GM12892 (cell line): ENCODE results near the gene PKMYT1.

Experiments used
- POLR2A ChIP-seq: IDR thresholded peaks from 2 replicates; pipeline ENCODE4 v1.6.1; 2011; ENCODE audit warnings: low read depth, low read length, control low read depth
- POLR2AphosphoS5 ChIP-seq: IDR thresholded peaks from 2 replicates; pipeline ENCODE4 v1.6.1; 2011; ENCODE audit warnings: low read depth, low read length, control low read depth
- TAF1 ChIP-seq: IDR thresholded peaks from 2 replicates; pipeline ENCODE4 v1.6.1; 2011; ENCODE audit warnings: low read depth, mild to moderate bottlenecking, control low read depth, low read length, borderline replicate concordance

DNA sequence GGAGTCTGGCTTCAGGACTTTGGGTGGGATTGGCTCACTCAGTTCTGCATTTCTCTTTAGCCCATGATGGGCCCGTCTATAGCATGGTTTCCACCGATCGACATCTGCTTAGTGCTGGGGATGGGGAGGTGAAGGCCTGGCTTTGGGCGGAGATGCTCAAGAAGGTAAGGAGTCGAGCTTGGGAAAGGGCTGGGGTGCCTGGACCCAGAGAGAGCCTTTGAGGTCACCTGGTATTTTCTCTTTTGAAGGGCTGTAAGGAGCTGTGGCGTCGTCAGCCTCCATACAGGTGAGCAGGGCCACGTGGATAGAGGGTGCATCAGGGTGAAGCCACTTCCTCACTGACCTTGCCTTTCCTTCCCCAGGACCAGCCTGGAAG lies 45.7 kb upstream of the PKMYT1 start:
- TF ChIP-seq POLR2A (no peak), POLR2AphosphoS5 (no peak), TAF1 (no peak)
